ENCODE measurements around the gene SMURF2. TPM values are rescaled to one million over a fixed set of nuclear protein-coding genes. Genes with fewer than 3 reads are reported as not detected.

SMURF2 gene
- total RNA-seq, 1 donor from 2014 or later, result 44.9 TPM

DNA sequence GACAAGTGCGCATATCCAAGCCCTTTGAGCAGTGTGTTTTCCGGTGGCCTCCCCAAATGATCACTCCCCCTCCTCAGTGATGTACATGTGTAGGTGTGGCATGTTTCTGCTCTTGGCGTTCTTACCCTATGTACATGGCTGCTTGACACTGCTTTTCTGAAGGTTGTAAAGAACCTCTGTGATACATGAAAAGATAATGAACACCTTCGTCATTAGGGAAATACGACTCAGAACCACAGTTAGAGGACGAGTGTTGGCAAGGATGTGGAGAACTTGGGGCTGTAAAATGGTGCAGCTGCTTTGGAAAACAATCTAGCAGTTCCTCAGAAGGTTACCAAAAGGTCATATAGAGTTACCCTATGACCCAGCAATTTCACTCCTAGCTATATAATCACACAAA lies 126.8 kb downstream of the SMURF2 start:
- no peak for TF ChIP-seq CTCF (IDR thresholded peaks at IDR 0.05)
- no peaks in the 10 kb centered on the region for H3K9me3 ChIP-seq
- ATAC-seq (no peak), DNase-seq (no peak)
- H3K4me1 ChIP-seq, result peaks cover 3% of the 10 kb centered on the region
- H3K4me3 ChIP-seq, result no peak overlapping the region
- H3K27ac ChIP-seq, result no peak overlapping the region
- no peaks in the 10 kb centered on the region for H3K27me3 ChIP-seq
- H3K36me3 ChIP-seq, result peaks cover 99% of the 10 kb centered on the region
- intact Hi-C loops (cut with DNase I), result no loop called here

- H3K27me3 ChIP-seq, result no peaks in the 10 kb centered on the region
- H3K36me3 ChIP-seq, result peaks cover 99% of the 10 kb centered on the region
- no peak overlapping the region for H3K27ac ChIP-seq
- H3K9me3 ChIP-seq, result no peaks in the 10 kb centered on the region
- intact Hi-C loops (cut with DNase I), result no loop called here
- H3K4me3 ChIP-seq, result no peak overlapping the region
- no peak for TF ChIP-seq CTCF (IDR thresholded peaks at IDR 0.05)
- peaks cover 3% of the 10 kb centered on the region for H3K4me1 ChIP-seq
- DNase-seq (no peak), ATAC-seq (peak; percentile 55)
These were observed 127.9 kb downstream of the SMURF2 start for GRCh38 chr17:64534187-64534586.

DNA sequence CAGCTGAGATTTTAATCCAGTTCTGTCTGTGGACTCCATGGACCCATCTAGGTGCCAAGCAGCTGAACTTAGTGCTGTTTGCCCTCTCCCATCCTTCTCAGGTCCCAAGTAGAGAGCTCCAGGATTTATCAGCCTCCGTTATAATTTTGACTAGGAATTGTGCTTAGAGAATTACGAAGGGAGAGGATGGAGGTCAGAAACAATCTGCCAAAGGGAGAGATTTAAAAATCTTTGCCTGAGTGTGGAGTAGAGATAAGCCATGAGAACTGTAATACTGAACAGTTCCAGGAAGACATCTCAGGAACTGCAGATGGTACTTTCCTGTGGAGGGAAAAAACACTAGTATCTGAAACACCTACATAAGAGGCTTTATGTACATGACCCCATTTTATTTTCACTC lies 128.3 kb downstream of the SMURF2 start:
- ATAC-seq (no peak), DNase-seq (no peak)
- Histone ChIP-seq H3K4me1 (peaks cover 3% of the 10 kb centered on the region), H3K9me3 (no peaks in the 10 kb centered on the region), H3K27ac (no peak overlapping the region), H3K4me3 (no peak overlapping the region), H3K27me3 (no peaks in the 10 kb centered on the region), H3K36me3 (peaks cover 99% of the 10 kb centered on the region)
- intact Hi-C loops (cut with DNase I), result no loop called here
- no peak for TF ChIP-seq CTCF (IDR thresholded peaks at IDR 0.05)

DNA sequence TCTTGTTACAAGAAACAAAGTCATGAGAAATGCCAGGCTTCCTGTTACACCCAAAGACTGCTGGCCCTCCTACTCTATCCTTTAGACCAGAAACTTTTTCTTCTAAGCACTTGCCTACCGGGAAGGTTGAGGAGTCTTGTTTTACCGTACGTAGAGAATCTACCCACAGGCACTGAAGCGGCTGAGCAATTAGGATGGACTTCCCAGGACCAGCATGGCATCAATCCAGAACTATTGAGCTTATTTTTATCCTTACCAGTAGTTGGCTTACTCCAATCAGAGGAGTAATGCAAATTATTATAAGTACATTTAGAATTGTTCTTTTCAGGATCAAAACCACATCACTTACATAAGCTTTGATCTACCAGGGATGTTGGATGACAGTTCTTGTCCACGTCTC lies 129.7 kb downstream of the SMURF2 start:
- intact Hi-C loops (cut with DNase I), result no loop called here
- no peak for ATAC-seq
- no peaks in the 10 kb centered on the region for H3K27me3 ChIP-seq
- H3K9me3 ChIP-seq, result no peaks in the 10 kb centered on the region
- peaks cover 100% of the 10 kb centered on the region for H3K36me3 ChIP-seq
- no peak overlapping the region for H3K27ac ChIP-seq
- H3K4me1 ChIP-seq, result no peaks in the 10 kb centered on the region
- no peak for TF ChIP-seq CTCF (IDR thresholded peaks at IDR 0.05)
- H3K4me3 ChIP-seq, result no peak overlapping the region
- no peak for DNase-seq

DNA sequence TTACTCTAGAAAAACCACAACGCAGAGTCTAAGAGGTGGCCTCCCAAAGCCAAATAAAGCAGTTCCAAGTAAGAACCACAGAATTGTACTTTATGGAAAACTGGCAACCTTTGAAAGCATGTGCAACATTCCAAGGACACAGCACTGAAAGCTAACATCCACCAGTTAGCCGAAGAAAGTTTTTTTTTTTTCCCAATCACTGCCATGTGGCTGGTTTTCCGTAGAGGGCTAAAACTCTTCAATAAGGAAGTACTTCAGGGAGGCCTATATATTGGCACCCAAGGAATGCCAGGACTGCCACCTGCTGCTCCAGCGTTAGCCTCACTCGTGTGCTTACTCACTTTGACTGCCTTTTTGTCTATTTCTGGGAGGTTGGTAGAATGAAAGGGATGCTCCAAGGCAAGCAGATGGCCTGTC lies 130.1 kb downstream of the SMURF2 start:
- Histone ChIP-seq H3K4me1 (no peaks in the 10 kb centered on the region), H3K36me3 (peaks cover 100% of the 10 kb centered on the region), H3K4me3 (no peak overlapping the region), H3K27ac (no peak overlapping the region), H3K27me3 (no peaks in the 10 kb centered on the region), H3K9me3 (no peaks in the 10 kb centered on the region)
- TF ChIP-seq CTCF (IDR thresholded peaks at IDR 0.05), result no peak
- DNase-seq (no peak), ATAC-seq (peak; percentile 62)
- intact Hi-C loops (cut with DNase I), result no loop called here

GRCh38 chr17:64529221-64529620 lies 132.9 kb downstream of the SMURF2 start:
- Histone ChIP-seq H3K27ac (no peak overlapping the region), H3K36me3 (peaks cover 100% of the 10 kb centered on the region), H3K4me1 (no peaks in the 10 kb centered on the region), H3K4me3 (no peak overlapping the region), H3K9me3 (no peaks in the 10 kb centered on the region), H3K27me3 (no peaks in the 10 kb centered on the region)
- TF ChIP-seq CTCF (IDR thresholded peaks at IDR 0.05), result no peak
- intact Hi-C loops (cut with DNase I), result no loop called here
- DNase-seq, result no peak
- no peak for ATAC-seq
